ENCODE results near the gene SSNA1. TPM values are rescaled to one million over a fixed set of nuclear protein-coding genes. Genes with fewer than 3 reads are reported as not detected.

Gene SSNA1
- total and polyA plus RNA-seq, 9 of the 15 experiments (the other 6 are each of a cell fraction or from before 2014, with no cell fraction given): 1.9 to 130 (median 57.1) TPM

DNA sequence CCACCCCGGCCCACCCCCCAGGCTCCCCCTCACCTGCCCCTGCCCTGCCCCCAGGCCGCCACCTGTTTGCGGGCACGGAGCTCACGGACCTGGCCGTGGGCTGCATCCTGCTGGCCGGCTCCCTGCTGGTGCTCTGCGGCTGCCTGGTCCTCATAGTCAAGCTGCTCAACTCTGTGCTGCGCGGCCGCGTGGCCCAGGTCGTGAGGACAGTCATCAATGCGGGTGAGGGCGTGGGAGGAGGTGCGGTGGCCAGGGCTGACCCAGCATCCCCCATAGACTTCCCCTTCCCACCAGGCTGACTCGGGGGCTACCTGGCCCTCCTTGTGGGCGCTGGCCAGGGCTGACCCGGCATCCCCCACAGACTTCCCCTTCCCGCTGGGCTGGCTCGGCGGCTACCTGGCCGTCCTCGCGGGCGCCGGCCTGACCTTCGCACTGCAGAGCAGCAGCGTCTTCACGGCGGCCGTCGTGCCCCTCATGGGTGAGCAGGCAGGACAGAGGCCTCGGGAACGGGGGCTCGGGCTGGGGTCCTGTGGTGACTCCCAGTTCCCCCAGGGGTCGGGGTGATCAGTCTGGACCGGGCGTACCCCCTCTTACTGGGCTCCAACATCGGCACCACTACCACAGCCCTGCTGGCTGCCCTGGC is 45.7 kb downstream of the SSNA1 start (continued):
- TF ChIP-seq, protein P1, sequence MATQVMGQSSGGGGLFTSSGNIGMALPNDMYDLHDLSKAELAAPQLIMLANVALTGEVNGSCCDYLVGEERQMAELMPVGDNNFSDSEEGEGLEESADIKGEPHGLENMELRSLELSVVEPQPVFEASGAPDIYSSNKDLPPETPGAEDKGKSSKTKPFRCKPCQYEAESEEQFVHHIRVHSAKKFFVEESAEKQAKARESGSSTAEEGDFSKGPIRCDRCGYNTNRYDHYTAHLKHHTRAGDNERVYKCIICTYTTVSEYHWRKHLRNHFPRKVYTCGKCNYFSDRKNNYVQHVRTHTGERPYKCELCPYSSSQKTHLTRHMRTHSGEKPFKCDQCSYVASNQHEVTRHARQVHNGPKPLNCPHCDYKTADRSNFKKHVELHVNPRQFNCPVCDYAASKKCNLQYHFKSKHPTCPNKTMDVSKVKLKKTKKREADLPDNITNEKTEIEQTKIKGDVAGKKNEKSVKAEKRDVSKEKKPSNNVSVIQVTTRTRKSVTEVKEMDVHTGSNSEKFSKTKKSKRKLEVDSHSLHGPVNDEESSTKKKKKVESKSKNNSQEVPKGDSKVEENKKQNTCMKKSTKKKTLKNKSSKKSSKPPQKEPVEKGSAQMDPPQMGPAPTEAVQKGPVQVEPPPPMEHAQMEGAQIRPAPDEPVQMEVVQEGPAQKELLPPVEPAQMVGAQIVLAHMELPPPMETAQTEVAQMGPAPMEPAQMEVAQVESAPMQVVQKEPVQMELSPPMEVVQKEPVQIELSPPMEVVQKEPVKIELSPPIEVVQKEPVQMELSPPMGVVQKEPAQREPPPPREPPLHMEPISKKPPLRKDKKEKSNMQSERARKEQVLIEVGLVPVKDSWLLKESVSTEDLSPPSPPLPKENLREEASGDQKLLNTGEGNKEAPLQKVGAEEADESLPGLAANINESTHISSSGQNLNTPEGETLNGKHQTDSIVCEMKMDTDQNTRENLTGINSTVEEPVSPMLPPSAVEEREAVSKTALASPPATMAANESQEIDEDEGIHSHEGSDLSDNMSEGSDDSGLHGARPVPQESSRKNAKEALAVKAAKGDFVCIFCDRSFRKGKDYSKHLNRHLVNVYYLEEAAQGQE (IDR thresholded peaks at IDR 0.05; ENCODE audit: borderline replicate concordance): no peak
- TF ChIP-seq, protein P1 (CRISPR knock-in tag; IDR thresholded peaks at IDR 0.05; ENCODE audit: low read depth): 0 out of 2 replicates have a peak, but pooled peaks have one; percentile 17
- TF ChIP-seq, protein P2, sequence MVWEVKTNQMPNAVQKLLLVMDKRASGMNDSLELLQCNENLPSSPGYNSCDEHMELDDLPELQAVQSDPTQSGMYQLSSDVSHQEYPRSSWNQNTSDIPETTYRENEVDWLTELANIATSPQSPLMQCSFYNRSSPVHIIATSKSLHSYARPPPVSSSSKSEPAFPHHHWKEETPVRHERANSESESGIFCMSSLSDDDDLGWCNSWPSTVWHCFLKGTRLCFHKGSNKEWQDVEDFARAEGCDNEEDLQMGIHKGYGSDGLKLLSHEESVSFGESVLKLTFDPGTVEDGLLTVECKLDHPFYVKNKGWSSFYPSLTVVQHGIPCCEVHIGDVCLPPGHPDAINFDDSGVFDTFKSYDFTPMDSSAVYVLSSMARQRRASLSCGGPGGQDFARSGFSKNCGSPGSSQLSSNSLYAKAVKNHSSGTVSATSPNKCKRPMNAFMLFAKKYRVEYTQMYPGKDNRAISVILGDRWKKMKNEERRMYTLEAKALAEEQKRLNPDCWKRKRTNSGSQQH (CRISPR knock-in tag; IDR thresholded peaks at IDR 0.05): no peak
- TF ChIP-seq KDM1A (IDR thresholded peaks at IDR 0.05): no peak
- no peak for TF ChIP-seq TBL1XR1 (IDR thresholded peaks at IDR 0.05; ENCODE audit: low read length in 2 of 2)
- no peak for TF ChIP-seq MXD1 (CRISPR knock-in tag; IDR thresholded peaks at IDR 0.05; ENCODE audit: borderline replicate concordance, poor library complexity, severe bottlenecking)
- TF ChIP-seq POLR2G (IDR thresholded peaks at IDR 0.05; ENCODE audit: low read depth, low read length): peak; percentile 70
- TF ChIP-seq MYC (IDR thresholded peaks at IDR 0.05; ENCODE audit: low read depth, low read length): 0 out of 2 replicates have a peak, but pooled peaks have one; percentile 15
- no peak for TF ChIP-seq MYC (CRISPR knock-in tag; IDR thresholded peaks at IDR 0.05; ENCODE audit: borderline replicate concordance, low read depth)
- TF ChIP-seq, protein P3, sequence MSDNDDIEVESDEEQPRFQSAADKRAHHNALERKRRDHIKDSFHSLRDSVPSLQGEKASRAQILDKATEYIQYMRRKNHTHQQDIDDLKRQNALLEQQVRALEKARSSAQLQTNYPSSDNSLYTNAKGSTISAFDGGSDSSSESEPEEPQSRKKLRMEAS (CRISPR knock-in tag; IDR thresholded peaks at IDR 0.05): peak; percentile 68; the same call in 1 of the 2 replicates
- TF ChIP-seq ZBTB33 (CRISPR knock-in tag; IDR thresholded peaks at IDR 0.05): peak; percentile 92
- no peak for TF ChIP-seq ZNF224 (CRISPR knock-in tag; IDR thresholded peaks at IDR 0.05)
